ENCODE results near the gene GARIN1A.

GRCh38 chr7:128681794-128682537 lies 9.9 kb downstream of the GARIN1A start:
- no peak for TF ChIP-seq CTCF (conservative IDR thresholded peaks at IDR 0.05)
- TF ChIP-seq EZH2 (IDR thresholded peaks at IDR 0.05; ENCODE audit: low read depth): no peak
